Esophagus mucosa (tissue), 1 donor: ENCODE measurements around the gene MACROD2. TPM values are rescaled to one million over a fixed set of nuclear protein-coding genes. Genes with fewer than 3 reads are reported as not detected.
"Not testable (repeated sequence)": the region's sequence is repeated elsewhere in the genome, so short reads cannot be mapped to it uniquely, and the experiment has no call there.

Experiments used
- ATAC-seq: fragments of 200-7000 bp; cut with Tn5 transposase; one replicate; pipeline ENCODE4 v1.9.1; 2020
- total RNA-seq: library from RNA; stranded (reverse); gene quantifications from one replicate; pipeline ENCODE4 v1.2.4, GENCODE V29; 2023
- donor health status: DM: yes; HTN: yes; CAD: no.

The MACROD2 gene
- total RNA-seq, 1 donor from 2014 or later = 2.2 TPM

GRCh38 chr20:15071085-15071808 lies 1075.9 kb downstream of the MACROD2 start:
- ATAC-seq = no peak

GRCh38 chr20:15072316-15072715 lies 1077.0 kb downstream of the MACROD2 start:
- no peak for ATAC-seq

DNA sequence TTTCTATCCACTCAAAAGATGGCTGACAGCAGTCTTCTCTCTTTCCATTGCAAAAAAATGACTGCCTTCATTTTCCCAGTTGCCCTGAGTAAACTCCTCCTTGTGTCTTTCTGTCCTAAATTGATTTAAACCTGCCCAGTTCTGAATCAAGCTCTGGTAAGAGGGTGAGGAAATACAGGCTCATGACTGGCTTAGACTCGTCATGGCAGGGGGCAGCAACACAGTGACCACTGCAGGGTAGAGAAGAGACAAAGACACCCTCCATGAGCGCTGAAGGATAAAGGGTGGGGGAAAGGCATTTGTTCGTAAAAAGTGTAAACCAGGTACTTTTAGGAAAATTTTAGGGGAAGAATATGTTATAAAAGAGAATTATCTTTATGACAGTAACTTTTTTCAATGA lies 1080.3 kb downstream of the MACROD2 start:
- ATAC-seq = no peak

- ATAC-seq = no peak
These were observed 1081.5 kb downstream of the MACROD2 start for GRCh38 chr20:15076785-15077184.

DNA sequence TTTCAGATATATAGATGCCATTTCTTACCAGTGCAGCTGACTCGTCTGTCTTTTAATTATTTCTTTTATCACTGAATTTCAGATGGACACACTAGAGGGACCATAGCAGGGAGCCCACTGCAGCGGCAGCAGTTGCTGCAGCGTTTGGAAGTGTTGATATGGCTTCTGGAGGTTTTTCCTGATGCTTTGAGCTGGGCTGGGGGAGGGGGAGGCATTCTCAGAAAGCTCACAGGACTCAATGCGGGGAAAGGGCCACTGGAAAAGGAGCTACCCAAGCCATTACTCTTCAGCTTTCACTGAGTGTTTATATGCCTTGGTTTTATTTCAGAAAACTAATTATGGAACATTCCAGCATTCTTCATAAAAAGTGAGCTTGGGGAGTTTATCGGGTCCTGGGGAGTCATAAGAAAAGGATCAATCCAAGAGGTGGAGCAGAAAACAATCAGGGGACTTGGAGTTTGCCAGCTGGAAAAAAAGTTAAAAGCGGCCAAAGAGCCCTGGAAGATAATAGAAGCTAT lies 1082.5 kb downstream of the MACROD2 start:
- no peak for ATAC-seq

DNA sequence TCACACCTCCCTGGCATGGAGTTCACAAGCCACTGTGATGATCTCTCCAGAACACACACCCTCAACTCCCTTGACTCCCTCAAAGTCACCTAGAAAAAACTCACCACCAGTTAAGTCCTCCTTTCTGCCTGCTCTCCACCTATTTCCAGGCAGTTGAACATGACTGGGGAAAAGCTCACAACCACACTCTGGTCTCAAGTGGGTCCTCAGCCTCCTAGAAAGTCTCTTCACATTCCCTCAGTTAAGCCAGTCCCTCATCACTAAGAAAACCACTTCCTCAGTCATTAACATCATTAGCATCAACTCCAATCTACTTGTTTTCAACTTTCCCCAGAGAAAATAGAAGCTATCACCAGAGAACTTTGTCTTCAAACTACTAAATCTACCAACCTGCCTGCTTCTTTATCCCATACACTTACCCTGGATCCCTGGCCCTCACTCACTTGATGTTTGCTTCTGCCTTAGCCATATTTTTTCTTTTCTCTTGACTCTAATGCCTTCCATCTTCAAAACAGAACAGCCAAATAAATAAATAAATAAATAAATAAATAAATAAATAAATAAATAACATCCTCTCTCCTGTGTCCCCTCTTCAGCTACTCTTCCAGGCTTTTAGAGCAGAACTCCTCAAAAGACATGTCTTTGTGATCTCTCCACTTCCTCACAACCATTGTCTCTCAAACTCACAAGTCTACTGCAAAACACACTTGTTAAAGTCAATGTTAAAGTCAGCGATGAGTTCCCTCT lies 1084.5 kb downstream of the MACROD2 start:
- no peak for ATAC-seq

- no peak for ATAC-seq
These were observed 1085.9 kb downstream of the MACROD2 start for GRCh38 chr20:15081261-15081660.

DNA sequence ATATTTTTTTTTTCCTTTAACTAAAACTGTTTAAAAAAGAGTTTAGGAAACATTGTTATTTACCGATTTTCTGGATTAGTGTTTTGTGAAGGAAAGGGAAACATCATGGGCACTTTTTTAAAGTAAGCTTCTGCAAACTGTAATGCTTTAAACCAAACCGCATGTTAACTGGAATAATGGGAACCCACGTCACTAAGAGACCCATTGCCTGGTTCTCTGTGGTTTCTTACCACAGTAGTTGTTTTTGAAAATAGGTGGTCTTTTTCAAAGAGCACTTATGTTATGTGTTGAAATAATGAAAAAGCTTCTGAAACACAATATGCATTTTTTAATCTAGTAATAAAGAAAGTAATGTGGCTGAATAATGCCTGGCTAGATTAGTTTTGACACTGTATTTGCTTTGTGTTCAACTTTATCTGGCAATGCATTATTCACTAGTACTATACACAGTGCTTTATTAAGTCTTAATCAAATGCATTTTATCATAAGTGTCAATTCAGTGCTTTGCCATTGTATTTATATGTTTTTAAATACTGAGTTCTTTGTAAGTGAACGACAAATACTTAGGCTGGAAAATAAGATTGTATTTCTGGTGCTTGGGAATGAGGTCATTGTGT lies 1096.2 kb downstream of the MACROD2 start:
- no peak for ATAC-seq

DNA sequence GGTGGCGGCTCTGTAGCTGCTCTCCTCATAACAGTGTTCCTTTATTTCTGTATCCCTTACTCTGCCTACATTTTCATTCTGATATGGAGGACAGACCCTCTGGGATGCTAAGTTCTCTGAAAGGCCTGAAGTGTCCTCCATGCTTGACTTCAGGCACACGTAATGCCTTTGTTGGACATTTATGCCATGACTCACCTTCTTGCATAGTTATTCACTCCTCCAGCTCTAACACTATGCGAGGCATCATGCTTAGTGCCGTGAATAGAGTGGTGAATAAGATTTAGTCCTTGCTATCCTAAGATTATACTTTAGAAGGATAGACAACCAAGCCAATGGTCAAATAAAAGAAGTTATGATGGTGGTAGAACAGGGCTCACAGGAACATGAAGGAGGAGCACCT lies 1103.0 kb downstream of the MACROD2 start:
- no peak for ATAC-seq

- no peak for ATAC-seq
These were observed 1103.8 kb downstream of the MACROD2 start for GRCh38 chr20:15099130-15099529.

GRCh38 chr20:15100506-15101160 lies 1105.3 kb downstream of the MACROD2 start:
- ATAC-seq = no peak

- ATAC-seq = no peak
These were observed 1112.6 kb downstream of the MACROD2 start for GRCh38 chr20:15107931-15108330.

DNA sequence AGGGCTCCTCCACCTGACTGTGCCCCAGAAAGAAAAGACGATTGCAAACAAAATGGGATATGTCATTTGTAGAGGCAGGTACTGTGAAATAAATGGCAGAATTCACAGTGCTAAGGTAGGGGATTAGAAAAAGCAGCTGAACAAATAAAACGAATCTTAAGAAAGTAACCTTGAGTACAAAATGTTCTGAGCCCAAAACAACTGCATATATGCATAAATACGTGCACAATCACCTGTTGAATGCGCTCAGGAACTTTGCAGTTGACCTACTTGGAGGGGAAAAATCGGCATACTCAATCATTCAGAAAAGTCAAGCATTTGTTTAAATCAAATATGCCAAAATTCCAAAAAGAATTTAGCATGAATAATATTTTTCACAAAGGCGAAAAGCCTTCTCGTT lies 1114.2 kb downstream of the MACROD2 start:
- ATAC-seq = no peak

GRCh38 chr20:15111654-15112053 lies 1116.3 kb downstream of the MACROD2 start:
- ATAC-seq = no peak

DNA sequence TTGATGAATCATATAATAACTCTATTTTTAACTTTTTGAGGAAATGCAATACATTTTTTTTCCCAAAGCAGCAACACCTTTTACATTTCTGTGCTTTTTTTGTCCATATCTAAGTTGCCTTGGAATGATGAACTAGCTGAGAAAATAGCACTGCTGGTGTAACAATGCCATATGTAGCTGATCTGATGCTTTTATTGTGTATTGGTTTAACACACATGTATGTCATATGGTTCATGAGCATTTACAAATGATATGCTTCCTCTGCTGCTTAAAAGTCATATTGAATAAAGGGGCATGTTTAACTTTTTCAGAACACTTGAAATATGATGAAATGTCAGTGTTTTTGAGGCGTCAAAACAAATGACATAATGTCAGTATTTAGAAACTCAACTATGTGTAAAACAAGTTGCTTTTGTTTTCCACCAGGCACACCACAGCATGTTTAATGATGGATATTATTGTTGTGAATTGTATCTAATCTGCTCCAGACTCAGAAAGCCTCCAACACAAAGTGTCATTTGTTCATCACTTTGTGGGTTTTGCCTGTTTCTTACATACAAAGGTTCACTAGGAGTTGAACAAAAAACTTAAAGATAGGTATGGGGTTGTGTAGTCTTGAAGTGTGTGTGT lies 1117.9 kb downstream of the MACROD2 start:
- ATAC-seq = no peak

DNA sequence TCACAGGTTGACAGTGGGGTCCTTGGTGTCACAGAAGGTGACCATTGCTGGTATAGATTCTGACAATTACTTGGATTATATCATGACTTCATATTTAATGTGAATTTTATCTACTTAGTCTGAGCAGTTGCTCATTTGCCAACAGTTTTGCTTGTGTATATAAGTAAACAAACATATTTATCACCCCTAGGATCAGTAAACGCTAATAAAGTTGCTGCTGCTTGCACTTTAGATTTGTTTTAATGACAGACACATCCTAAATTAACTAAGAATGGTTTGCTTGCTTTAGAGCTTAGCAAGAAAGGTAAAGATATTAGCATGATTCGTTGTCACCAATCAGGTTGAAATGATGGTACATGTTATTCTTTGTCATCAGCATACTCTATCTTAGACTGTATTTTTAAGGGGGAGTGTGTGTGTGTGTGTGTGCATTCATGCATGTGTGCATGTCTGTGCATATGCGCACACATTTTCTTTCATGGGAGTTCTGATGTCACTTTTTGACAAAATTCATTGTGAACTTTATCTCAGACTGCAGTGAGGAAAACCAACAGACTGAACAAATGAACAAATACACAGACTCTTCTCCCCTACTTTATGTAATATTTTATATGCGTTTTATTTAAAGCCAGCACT lies 1124.7 kb downstream of the MACROD2 start:
- no peak for ATAC-seq

DNA sequence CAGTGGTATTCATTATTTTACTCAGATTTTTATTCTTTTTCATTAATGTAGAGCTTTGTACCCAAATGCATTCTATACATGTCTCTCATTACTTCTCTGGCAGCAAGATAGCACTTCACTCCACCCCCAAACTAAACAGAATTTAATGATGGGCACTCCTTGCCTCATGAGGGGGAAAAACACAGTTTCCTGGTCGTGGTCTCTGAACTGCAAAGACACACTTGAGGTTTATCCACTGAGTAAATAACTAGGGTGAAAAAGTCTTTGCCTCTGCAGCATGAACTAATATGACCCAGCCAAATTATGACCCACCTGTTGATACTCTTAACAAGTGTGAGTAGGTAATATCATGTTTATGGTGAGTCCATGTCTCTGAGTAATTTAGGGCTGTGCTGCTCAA lies 1127.3 kb downstream of the MACROD2 start:
- ATAC-seq = no peak

DNA sequence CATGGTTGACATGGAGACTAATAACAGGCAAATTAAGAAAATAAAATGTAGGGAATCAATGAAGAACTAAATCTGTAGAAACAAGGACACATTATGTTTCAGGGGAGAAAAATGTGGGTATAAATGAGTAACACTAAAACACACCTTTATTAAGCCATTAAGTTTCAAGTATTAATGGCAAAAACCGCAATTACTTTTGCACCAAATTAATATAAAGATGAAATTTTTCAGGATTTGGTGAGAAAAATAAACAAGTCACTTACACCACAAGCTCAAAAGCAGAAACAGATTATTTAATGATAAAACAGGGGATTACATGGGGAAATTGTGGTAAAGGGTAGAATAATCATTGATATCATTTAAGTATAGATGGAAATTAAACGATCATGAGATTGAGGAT lies 1135.9 kb downstream of the MACROD2 start:
- no peak for ATAC-seq

DNA sequence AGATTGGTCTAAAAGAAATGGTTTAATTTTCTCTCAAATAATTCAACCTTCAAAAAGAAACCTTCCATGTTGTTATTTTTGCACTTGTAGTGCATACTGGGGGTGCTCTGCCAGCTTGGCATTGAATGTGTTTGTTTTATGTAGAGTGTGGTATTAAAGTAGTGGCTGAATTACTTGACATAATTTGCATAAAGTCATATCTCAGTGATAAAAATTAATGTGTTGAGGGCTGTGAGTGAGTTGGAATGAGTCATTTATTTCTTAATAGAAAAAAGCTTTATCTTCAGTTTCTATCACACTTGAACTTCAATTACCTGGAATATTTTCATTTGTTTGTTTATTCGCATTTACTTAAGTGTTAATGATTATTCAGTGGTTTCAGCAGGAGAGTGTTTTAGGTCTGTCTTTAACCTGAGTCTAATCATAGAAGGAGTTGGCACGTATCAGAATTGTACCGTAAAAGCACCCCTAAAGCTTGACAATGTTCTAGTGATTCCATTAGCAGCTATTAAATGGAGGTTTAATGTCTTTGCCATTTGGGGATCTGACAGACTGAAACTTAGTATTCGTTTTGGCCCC lies 1143.3 kb downstream of the MACROD2 start:
- no peak for ATAC-seq

DNA sequence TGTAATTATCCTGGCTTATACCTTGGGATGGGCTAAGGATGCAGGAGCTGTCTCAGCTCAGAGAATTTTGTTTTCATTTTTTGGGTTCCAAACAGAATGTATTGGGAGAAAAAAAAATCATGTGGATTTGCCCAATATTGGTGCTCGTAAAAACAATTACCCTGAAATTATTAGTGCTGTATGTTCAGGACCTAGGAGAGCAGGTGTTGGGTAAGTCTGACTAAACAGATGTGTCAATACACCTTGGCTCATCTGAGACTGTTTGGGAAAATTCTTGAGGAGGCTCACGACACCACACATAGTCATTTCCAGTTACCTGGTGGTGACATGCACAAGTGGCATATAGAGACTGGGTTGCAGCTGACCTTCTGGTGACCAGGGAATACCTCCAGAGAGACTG lies 1144.2 kb downstream of the MACROD2 start:
- ATAC-seq = no peak

- ATAC-seq = no peak
These were observed 1145.0 kb downstream of the MACROD2 start for GRCh38 chr20:15140286-15140685.

DNA sequence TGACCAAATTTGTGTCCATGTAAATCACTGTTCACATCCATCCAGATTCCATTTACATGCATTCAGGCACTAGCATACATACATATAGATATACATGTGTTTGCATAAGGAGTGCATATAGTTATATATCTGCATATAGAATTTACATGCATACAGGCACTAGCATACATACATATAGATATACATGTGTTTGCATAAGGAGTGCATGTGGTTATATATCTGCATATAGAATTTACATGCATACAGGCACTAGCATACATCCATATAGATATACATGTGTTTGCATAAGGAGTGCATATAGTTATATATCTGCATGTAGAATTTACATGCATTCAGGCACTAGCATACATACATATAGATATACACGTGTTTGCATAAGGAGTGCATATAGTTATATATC lies 1145.6 kb downstream of the MACROD2 start:
- not testable (repeated sequence) for ATAC-seq
